HepG2 (cell line): ENCODE measurements around the gene ENO1.

ENCODE experiments used
- BHLHE40 ChIP-seq: IDR thresholded peaks from 2 replicates; pipeline ENCODE4 v1.6.1; 2011; ENCODE audit warnings: low read length, improper control_type of control experiment
- CCAR2 ChIP-seq: fragments of 200-400 bp; formaldehyde crosslinking; optimal IDR thresholded peaks from 2 replicates; pipeline ENCODE3; 2018; ENCODE audit warnings: low read depth, mild to moderate bottlenecking, low read length, moderate library complexity
- CENPX ChIP-seq: sonication (generic); formaldehyde crosslinking; IDR thresholded peaks from 2 replicates; pipeline ENCODE4 v1.9.0; 2021; ENCODE audit warnings: mild to moderate bottlenecking, missing genetic modification reagents, moderate library complexity
- CTCF ChIP-seq: sonication (generic); formaldehyde crosslinking; IDR thresholded peaks from 2 replicates; pipeline ENCODE4 v1.5.0; 2020; ENCODE audit warnings: mild to moderate bottlenecking, missing genetic modification reagents, moderate library complexity
- HDAC2 ChIP-seq: sonication (generic); formaldehyde crosslinking; IDR thresholded peaks from 2 replicates; pipeline ENCODE4 v1.4.0; 2020; ENCODE audit warnings: missing genetic modification reagents
- HMGXB4 ChIP-seq, 2 experiments: sonication (generic) in 1 of 2; formaldehyde crosslinking in 1 of 2; IDR thresholded peaks; 2 replicates each; pipeline versions ENCODE4 v1.4.0 to v1.6.1; 2018 to 2020; ENCODE audit warnings: missing genetic modification reagents in 2 of 2, borderline replicate concordance in 1 of 2, low read depth in 1 of 2, mild to moderate bottlenecking in 1 of 2, missing biosample characterization in 1 of 2
- KLF12 ChIP-seq: sonication (generic); formaldehyde crosslinking; IDR thresholded peaks from 2 replicates; pipeline ENCODE4 v1.4.0; 2020; ENCODE audit warnings: missing genetic modification reagents, borderline replicate concordance
- KLF15 ChIP-seq: sonication (generic); formaldehyde crosslinking; IDR thresholded peaks from 2 replicates; pipeline ENCODE4 v1.8.1; 2023; ENCODE audit warnings: borderline replicate concordance, mild to moderate bottlenecking, inconsistent platforms, missing genetic modification reagents, mixed read lengths
- PHB2 ChIP-seq: fragments of 450-650 bp; IDR thresholded peaks from 2 replicates; pipeline ENCODE4 v1.6.1; 2018; ENCODE audit not compliant: partially characterized antibody
- RNF219 ChIP-seq: sonication (generic); formaldehyde crosslinking; IDR thresholded peaks from 2 replicates; pipeline ENCODE4 v1.5.0; 2020; ENCODE audit warnings: mild to moderate bottlenecking, missing genetic modification reagents
- ZNF75D ChIP-seq: sonication (generic); formaldehyde crosslinking; IDR thresholded peaks from 2 replicates; pipeline ENCODE4 v1.8.1; 2023; ENCODE audit warnings: missing genetic modification reagents, mild to moderate bottlenecking, borderline replicate concordance
- ZNF792 ChIP-seq: IDR thresholded peaks from 2 replicates; pipeline ENCODE4 v1.6.1; 2016

- TF ChIP-seq CTCF (CRISPR knock-in tag) (peak; percentile 64), CENPX (CRISPR knock-in tag) (no peak), PHB2 (no peak), HDAC2 (no peak), RNF219 (CRISPR knock-in tag) (no peak), KLF15 (CRISPR knock-in tag) (no peak), ZNF75D (CRISPR knock-in tag) (no peak), BHLHE40 (no peak), ZNF792 (CRISPR knock-in tag) (0 out of 2 replicates have a peak, but pooled peaks have one; percentile 21), KLF12 (CRISPR knock-in tag) (no peak), HMGXB4 (CRISPR knock-in tag; IDR thresholded peaks at IDR 0.05; ENCODE audit: borderline replicate concordance in 1 of 2, low read depth in 1 of 2) (no peak), CCAR2 (no peak)
These were observed 63.6 kb downstream of the ENO1 start for GRCh38 chr1:8814865-8815264.
